ENCODE data around the gene FARS2.

The FARS2 gene

GRCh38 chr6:5246141-5247097 is 14.9 kb upstream of the FARS2 start:
- POLR2A ChIA-PET: interaction anchor here (0.6 kb wide), 1 partner anchor 25 kb away, joined by 4 read pairs; no protein-coding TSS in a partner anchor
- no peak for DNase-seq (ENCODE audit: extremely low spot score)

GRCh38 chr6:5247201-5247600 is 14.1 kb upstream of the FARS2 start:
- TF ChIP-seq FOXK2 (IDR thresholded peaks at IDR 0.05): no peak
- no peak for TF ChIP-seq LEF1 (IDR thresholded peaks at IDR 0.05; ENCODE audit: borderline replicate concordance)
- TF ChIP-seq NFRKB (IDR thresholded peaks at IDR 0.05): no peak
- TF ChIP-seq ARNT (IDR thresholded peaks at IDR 0.05): no peak
- TF ChIP-seq HDGF (IDR thresholded peaks at IDR 0.05; ENCODE audit: borderline replicate concordance): no peak
- TF ChIP-seq BHLHE40 (IDR thresholded peaks at IDR 0.05; ENCODE audit: borderline replicate concordance): no peak
- no peak for DNase-seq (ENCODE audit: extremely low spot score)
- ChIA-PET POLR2A (no interaction called here), CTCF (no interaction called here)

More at GRCh38 chr6:5246141-5247097, 14.9 kb upstream of the FARS2 start:
- CTCF ChIA-PET: no interaction called here
- TF ChIP-seq FOXK2 (IDR thresholded peaks at IDR 0.05) (no peak), FOXA1 (IDR thresholded peaks at IDR 0.05) (no peak), NFRKB (IDR thresholded peaks at IDR 0.05) (no peak), L3MBTL2 (conservative IDR thresholded peaks at IDR 0.05) (no peak), BHLHE40 (IDR thresholded peaks at IDR 0.05; ENCODE audit: borderline replicate concordance) (no peak), FOXM1 (IDR thresholded peaks at IDR 0.05; ENCODE audit: borderline replicate concordance) (no peak)

GRCh38 chr6:5248302-5249098 is 12.8 kb upstream of the FARS2 start:
- ChIA-PET CTCF (no interaction called here), POLR2A (no interaction called here)
- TF ChIP-seq ZNF384 (IDR thresholded peaks at IDR 0.05): no peak
- TF ChIP-seq CTBP1 (IDR thresholded peaks at IDR 0.05; ENCODE audit: borderline replicate concordance): no peak
- TF ChIP-seq HDGF (IDR thresholded peaks at IDR 0.05; ENCODE audit: borderline replicate concordance): no peak
- no peak for TF ChIP-seq LEF1 (IDR thresholded peaks at IDR 0.05; ENCODE audit: borderline replicate concordance)
- TF ChIP-seq L3MBTL2 (conservative IDR thresholded peaks at IDR 0.05): no peak
- TF ChIP-seq ARNT (IDR thresholded peaks at IDR 0.05): no peak
- TF ChIP-seq SUZ12 (IDR thresholded peaks at IDR 0.05): no peak
- TF ChIP-seq FOXM1 (IDR thresholded peaks at IDR 0.05; ENCODE audit: borderline replicate concordance): no peak
- TF ChIP-seq FOXA1 (IDR thresholded peaks at IDR 0.05): no peak
- no peak for TF ChIP-seq SP1 (IDR thresholded peaks at IDR 0.05)
- TF ChIP-seq ELF4 (IDR thresholded peaks at IDR 0.05): no peak
- no peak for DNase-seq (ENCODE audit: extremely low spot score)

- ChIA-PET POLR2A (no interaction called here), CTCF (no interaction called here)
- no peak for TF ChIP-seq L3MBTL2 (conservative IDR thresholded peaks at IDR 0.05)
- no peak for TF ChIP-seq ELF4 (IDR thresholded peaks at IDR 0.05)
- TF ChIP-seq PKNOX1 (IDR thresholded peaks at IDR 0.05): no peak
- TF ChIP-seq SP1 (IDR thresholded peaks at IDR 0.05): no peak
- TF ChIP-seq LEF1 (IDR thresholded peaks at IDR 0.05; ENCODE audit: borderline replicate concordance): no peak
- TF ChIP-seq NFRKB (IDR thresholded peaks at IDR 0.05): no peak
- TF ChIP-seq BHLHE40 (IDR thresholded peaks at IDR 0.05; ENCODE audit: borderline replicate concordance): no peak
- no peak for TF ChIP-seq FOXK2 (IDR thresholded peaks at IDR 0.05)
- TF ChIP-seq FOXM1 (IDR thresholded peaks at IDR 0.05; ENCODE audit: borderline replicate concordance): no peak
- TF ChIP-seq ZNF384 (IDR thresholded peaks at IDR 0.05): no peak
- no peak for DNase-seq (ENCODE audit: extremely low spot score)
Observed at GRCh38 chr6:5249451-5250122, 11.7 kb upstream of the FARS2 start.

GRCh38 chr6:5250451-5250850 is 10.9 kb upstream of the FARS2 start:
- ChIA-PET POLR2A (no interaction called here), CTCF (no interaction called here)
- no peak for TF ChIP-seq FOXM1 (IDR thresholded peaks at IDR 0.05; ENCODE audit: borderline replicate concordance)
- no peak for TF ChIP-seq ELF4 (IDR thresholded peaks at IDR 0.05)
- TF ChIP-seq NFRKB (IDR thresholded peaks at IDR 0.05): no peak
- no peak for TF ChIP-seq L3MBTL2 (conservative IDR thresholded peaks at IDR 0.05)
- no peak for TF ChIP-seq PKNOX1 (IDR thresholded peaks at IDR 0.05)
- no peak for TF ChIP-seq SP1 (IDR thresholded peaks at IDR 0.05)
- no peak for TF ChIP-seq BHLHE40 (IDR thresholded peaks at IDR 0.05; ENCODE audit: borderline replicate concordance)
- no peak for TF ChIP-seq HDGF (IDR thresholded peaks at IDR 0.05; ENCODE audit: borderline replicate concordance)
- no peak for TF ChIP-seq ARNT (IDR thresholded peaks at IDR 0.05)
- TF ChIP-seq TARDBP (IDR thresholded peaks at IDR 0.05): no peak
- no peak for TF ChIP-seq FOXA1 (IDR thresholded peaks at IDR 0.05)
- TF ChIP-seq CTBP1 (IDR thresholded peaks at IDR 0.05; ENCODE audit: borderline replicate concordance): no peak
- no peak for TF ChIP-seq ZNF384 (IDR thresholded peaks at IDR 0.05)
- TF ChIP-seq FOXK2 (IDR thresholded peaks at IDR 0.05): no peak
- no peak for TF ChIP-seq LEF1 (IDR thresholded peaks at IDR 0.05; ENCODE audit: borderline replicate concordance)
- TF ChIP-seq SUZ12 (IDR thresholded peaks at IDR 0.05): no peak
- DNase-seq (ENCODE audit: extremely low spot score): no peak

GRCh38 chr6:5250911-5251310 is 10.4 kb upstream of the FARS2 start:
- no peak for DNase-seq (ENCODE audit: extremely low spot score)
- ChIA-PET CTCF (no interaction called here), POLR2A (no interaction called here)
- TF ChIP-seq FOXM1 (IDR thresholded peaks at IDR 0.05; ENCODE audit: borderline replicate concordance): no peak
- no peak for TF ChIP-seq HDGF (IDR thresholded peaks at IDR 0.05; ENCODE audit: borderline replicate concordance)
- no peak for TF ChIP-seq PKNOX1 (IDR thresholded peaks at IDR 0.05)
- no peak for TF ChIP-seq FOXK2 (IDR thresholded peaks at IDR 0.05)
